Thyroid gland (tissue), 4 donors: Measurements from ENCODE around the gene SEC14L5.

Experiments
- CTCF ChIP-seq, 6 experiments: fragments of 200-600 bp in 3 of 6; fragments of 450-650 bp in 3 of 6; sonication (generic) in 3 of 6; IDR thresholded peaks; one replicate each; pipeline ENCODE4 v1.5.1; 2016 to 2019; ENCODE audit warnings: antibody characterized with exemption in 6 of 6, mild to moderate bottlenecking in 2 of 6, inconsistent platforms in 1 of 6, moderate library complexity in 1 of 6
- POLR2A ChIP-seq, 2 donors: fragments of 450-650 bp; IDR thresholded peaks; one replicate each; pipeline ENCODE4 v1.6.1; 2017; ENCODE audit warnings: antibody characterized with exemption in 2 of 2, mild to moderate bottlenecking in 2 of 2, moderate library complexity in 1 of 2

- TF ChIP-seq CTCF (IDR thresholded peaks at IDR 0.05) = no peak
- no peak for TF ChIP-seq POLR2A (IDR thresholded peaks at IDR 0.05)
Measured at GRCh38 chr16:5066511-5066910, 108.4 kb downstream of the SEC14L5 start.
